Neuronal stem cell (in vitro differentiated cells): ENCODE data around the gene IGFL4.

Experiments
- DNase-seq: peaks from one replicate; pipeline ENCODE4 v3.0.0-alpha.2; 2013; ENCODE audit warnings: low spot score
- H2AFZ ChIP-seq: one replicate; pipeline ENCODE4 v1.6.1; 2013; ENCODE audit warnings: mild to moderate bottlenecking, low read length, inconsistent platforms
- H2AK5ac ChIP-seq: 2 replicates; pipeline ENCODE4 v1.6.1; 2013; ENCODE audit warnings: low read depth, mild to moderate bottlenecking, inconsistent platforms, low read length, moderate library complexity, mixed read lengths
- H2BK120ac ChIP-seq: 2 replicates; pipeline ENCODE4 v1.6.1; 2013; ENCODE audit warnings: low read depth, mild to moderate bottlenecking, inconsistent platforms, low read length, moderate library complexity, mixed read lengths
- H2BK12ac ChIP-seq: one replicate; pipeline ENCODE4 v1.6.1; 2013; ENCODE audit warnings: low read length, inconsistent platforms
- H2BK15ac ChIP-seq: 2 replicates; pipeline ENCODE4 v1.6.1; 2013; ENCODE audit warnings: mild to moderate bottlenecking, low read length, inconsistent platforms, mixed read lengths
- H2BK5ac ChIP-seq: one replicate; pipeline ENCODE4 v1.6.1; 2013; ENCODE audit warnings: inconsistent platforms, mild to moderate bottlenecking, low read length, moderate library complexity
- H3K14ac ChIP-seq: one replicate; pipeline ENCODE4 v1.6.1; 2013; ENCODE audit warnings: low read length, inconsistent platforms
- H3K18ac ChIP-seq: 2 replicates; pipeline ENCODE4 v1.6.1; 2013; ENCODE audit warnings: low read length, inconsistent platforms
- H3K23ac ChIP-seq: 2 replicates; pipeline ENCODE4 v1.6.1; 2013; ENCODE audit warnings: low read depth, mild to moderate bottlenecking, mixed read lengths, low read length, inconsistent platforms; ENCODE audit not compliant: poor library complexity
- H3K27ac ChIP-seq: replicated peaks from 3 replicates; pipeline ENCODE4 v1.5.1; 2013; ENCODE audit warnings: low read length, inconsistent platforms
- H3K27me3 ChIP-seq, 3 experiments: 2 replicates each; pipeline ENCODE4 v1.6.1; 2013; ENCODE audit warnings: low read length in 3 of 3, mild to moderate bottlenecking in 2 of 3, inconsistent platforms in 1 of 3, low read depth in 1 of 3, mixed read lengths in 1 of 3, moderate library complexity in 1 of 3; ENCODE audit not compliant: control insufficient read depth in 3 of 3, insufficient read depth in 3 of 3
- H3K36me3 ChIP-seq, 2 donors: replicated peaks in 1 of 2; 2 replicates each; pipeline ENCODE4 v1.6.1; 2013; ENCODE audit warnings: low read length in 2 of 2; ENCODE audit not compliant: control insufficient read depth in 2 of 2, insufficient read depth in 2 of 2
- H3K4ac ChIP-seq: 2 replicates; pipeline ENCODE4 v1.6.1; 2013; ENCODE audit warnings: inconsistent platforms, mild to moderate bottlenecking, low read length, moderate library complexity
- H3K4me1 ChIP-seq, 2 donors: 1 replicate in 1 of 2; 2 replicates in 1 of 2; pipeline ENCODE4 v1.6.1; 2013; ENCODE audit warnings: low read length in 2 of 2, low read depth in 1 of 2; ENCODE audit not compliant: control insufficient read depth in 2 of 2, insufficient read depth in 1 of 2
- H3K4me2 ChIP-seq: one replicate; pipeline ENCODE4 v1.6.1; 2013; ENCODE audit warnings: mild to moderate bottlenecking, low read length, inconsistent platforms; ENCODE audit not compliant: insufficient read depth, poor library complexity, severe bottlenecking
- H3K4me3 ChIP-seq, 2 donors: 2 replicates each; pipeline ENCODE4 v1.5.1; 2013; ENCODE audit warnings: low read length in 2 of 2, mild to moderate bottlenecking in 2 of 2, inconsistent platforms in 1 of 2, moderate library complexity in 1 of 2
- H3K79me1 ChIP-seq: one replicate; pipeline ENCODE4 v1.6.1; 2013; ENCODE audit warnings: low read depth, mild to moderate bottlenecking, inconsistent platforms, low read length, moderate library complexity
- H3K9ac ChIP-seq: one replicate; pipeline ENCODE4 v1.6.1; 2013; ENCODE audit warnings: mild to moderate bottlenecking, low read depth, low read length, inconsistent platforms; ENCODE audit not compliant: poor library complexity
- H3K9me3 ChIP-seq, 2 donors: replicated peaks in 1 of 2; 2 replicates each; pipeline versions ENCODE3 to v1.6.1; 2013; ENCODE audit warnings: low read length in 2 of 2, mild to moderate bottlenecking in 2 of 2, inconsistent platforms in 1 of 2, low read depth in 1 of 2, mixed read lengths in 1 of 2, moderate library complexity in 1 of 2; ENCODE audit not compliant: control insufficient read depth in 2 of 2, insufficient read depth in 1 of 2
- H4K8ac ChIP-seq: one replicate; pipeline ENCODE4 v1.6.1; 2013; ENCODE audit warnings: low read depth, mild to moderate bottlenecking, inconsistent platforms, low read length, moderate library complexity
- H4K91ac ChIP-seq: one replicate; pipeline ENCODE4 v1.6.1; 2013; ENCODE audit warnings: low read length, low read depth, mild to moderate bottlenecking, inconsistent platforms; ENCODE audit not compliant: poor library complexity
- WGBS, 2 donors: extraction: QIAGEN DNeasy Blood & Tissue Kit; methylation state at CpG; one replicate each; pipeline ENCODE4 v1.1.7; 2013; ENCODE audit warnings: missing lambda C conversion rate in 2 of 2, mixed read lengths in 1 of 2; ENCODE audit not compliant: insufficient read length in 2 of 2, insufficient replicate concordance in 1 of 2; ENCODE audit errors: extremely low coverage in 2 of 2; 5-methylcytosine and 5-hydroxymethylcytosine counted together

The IGFL4 gene

DNA sequence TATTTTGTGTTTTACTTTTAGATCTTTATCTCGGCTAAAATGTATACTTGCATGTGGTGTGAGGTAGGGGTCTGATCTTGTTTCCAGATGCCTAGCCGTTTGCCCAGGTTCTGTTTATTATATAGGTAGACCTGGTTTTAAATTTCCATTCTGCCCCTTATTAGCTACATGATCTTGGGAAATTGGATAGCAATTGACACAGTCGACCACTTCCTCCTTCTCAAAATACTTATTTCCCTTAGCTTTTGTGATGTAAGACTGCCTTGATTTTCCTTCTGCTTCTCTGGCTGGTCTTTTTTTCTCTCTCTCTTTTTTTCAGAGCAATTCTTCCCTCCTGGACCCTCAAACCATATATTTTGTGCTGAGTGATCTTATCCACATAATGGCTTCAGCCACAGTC is 15.0 kb downstream of the IGFL4 start:
- peaks cover 6 to 10% of the 10 kb centered on the region in 2 donors for H3K4me1 ChIP-seq

DNA sequence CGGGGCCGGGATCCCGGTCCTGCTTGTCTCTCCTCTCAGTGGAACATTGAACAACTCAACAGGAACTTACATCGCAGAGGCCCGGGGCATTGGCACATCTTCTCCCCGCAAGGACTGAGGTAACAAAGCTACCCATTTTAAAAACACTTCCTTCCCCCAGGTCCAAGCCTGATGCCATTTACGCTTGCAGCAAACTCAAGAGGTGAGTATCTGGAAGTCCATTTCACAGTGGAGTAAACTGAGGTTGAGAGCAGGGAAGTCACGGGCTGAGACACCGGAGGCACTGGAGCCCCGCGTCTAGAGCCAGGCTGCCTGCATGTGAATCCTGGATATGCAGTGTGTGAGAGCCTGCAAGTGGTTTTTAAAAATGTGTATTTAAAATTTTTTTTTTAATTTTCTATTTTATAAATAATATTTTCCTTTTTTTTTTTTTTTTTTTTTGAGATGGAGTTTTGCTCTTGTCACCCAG is 17.5 kb downstream of the IGFL4 start:
- H4K91ac ChIP-seq = no peak overlapping the region
- no peak overlapping the region for H2BK12ac ChIP-seq
- no peak overlapping the region for H3K27ac ChIP-seq
- no peaks in the 10 kb centered on the region for H3K27me3 ChIP-seq
- H4K8ac ChIP-seq = no peak overlapping the region
- H3K36me3 ChIP-seq = peaks cover 6 to 10% of the 10 kb centered on the region in 2 donors
- no peak for DNase-seq
- no peak overlapping the region for H3K14ac ChIP-seq
- H3K23ac ChIP-seq = no peak overlapping the region
- H2BK120ac ChIP-seq = no peak overlapping the region
- H3K18ac ChIP-seq = peak overlapping the region; percentile 95
- H3K79me1 ChIP-seq = peaks cover 2% of the 10 kb centered on the region
- peaks cover 0 to 5% of the 10 kb centered on the region in 2 donors for H3K4me1 ChIP-seq
- H3K9ac ChIP-seq = no peak overlapping the region
- H3K4me3 ChIP-seq = no peak overlapping the region
- H3K9me3 ChIP-seq = peaks cover 0 to 5% of the 10 kb centered on the region in 2 donors
- no peak overlapping the region for H3K4me2 ChIP-seq
- no peak overlapping the region for H2BK5ac ChIP-seq
- no peak overlapping the region for H2AK5ac ChIP-seq
- H2BK15ac ChIP-seq = no peak overlapping the region
- H2AFZ ChIP-seq = no peak overlapping the region
- no peak overlapping the region for H3K4ac ChIP-seq
- no CpG with 5 or more reads among the region's 11 CpGs for WGBS, 2 donors

More for the DNA sequence above, 15.0 kb downstream of the IGFL4 start:
- H3K79me1 ChIP-seq = peaks cover 2% of the 10 kb centered on the region
- H3K23ac ChIP-seq = no peak overlapping the region
- H2AK5ac ChIP-seq = no peak overlapping the region
- no peak for DNase-seq
- no peak overlapping the region for H3K4me2 ChIP-seq
- no CpG with 5 or more reads among the region's 3 CpGs for WGBS, 2 donors
- H2BK5ac ChIP-seq = no peak overlapping the region
- H2AFZ ChIP-seq = no peak overlapping the region
- H3K27ac ChIP-seq = no peak overlapping the region
- H3K4ac ChIP-seq = no peak overlapping the region
- H3K18ac ChIP-seq = no peak overlapping the region
- no peak overlapping the region for H3K4me3 ChIP-seq
- H2BK120ac ChIP-seq = no peak overlapping the region
- H4K8ac ChIP-seq = no peak overlapping the region
- no peak overlapping the region for H4K91ac ChIP-seq
- no peak overlapping the region for H2BK15ac ChIP-seq
- no peaks in the 10 kb centered on the region for H3K27me3 ChIP-seq
- H3K9me3 ChIP-seq = peaks cover 0 to 5% of the 10 kb centered on the region in 2 donors
- H3K9ac ChIP-seq = no peak overlapping the region
- H3K36me3 ChIP-seq = peaks cover 3 to 7% of the 10 kb centered on the region in 2 donors
- no peak overlapping the region for H2BK12ac ChIP-seq
- no peak overlapping the region for H3K14ac ChIP-seq

DNA sequence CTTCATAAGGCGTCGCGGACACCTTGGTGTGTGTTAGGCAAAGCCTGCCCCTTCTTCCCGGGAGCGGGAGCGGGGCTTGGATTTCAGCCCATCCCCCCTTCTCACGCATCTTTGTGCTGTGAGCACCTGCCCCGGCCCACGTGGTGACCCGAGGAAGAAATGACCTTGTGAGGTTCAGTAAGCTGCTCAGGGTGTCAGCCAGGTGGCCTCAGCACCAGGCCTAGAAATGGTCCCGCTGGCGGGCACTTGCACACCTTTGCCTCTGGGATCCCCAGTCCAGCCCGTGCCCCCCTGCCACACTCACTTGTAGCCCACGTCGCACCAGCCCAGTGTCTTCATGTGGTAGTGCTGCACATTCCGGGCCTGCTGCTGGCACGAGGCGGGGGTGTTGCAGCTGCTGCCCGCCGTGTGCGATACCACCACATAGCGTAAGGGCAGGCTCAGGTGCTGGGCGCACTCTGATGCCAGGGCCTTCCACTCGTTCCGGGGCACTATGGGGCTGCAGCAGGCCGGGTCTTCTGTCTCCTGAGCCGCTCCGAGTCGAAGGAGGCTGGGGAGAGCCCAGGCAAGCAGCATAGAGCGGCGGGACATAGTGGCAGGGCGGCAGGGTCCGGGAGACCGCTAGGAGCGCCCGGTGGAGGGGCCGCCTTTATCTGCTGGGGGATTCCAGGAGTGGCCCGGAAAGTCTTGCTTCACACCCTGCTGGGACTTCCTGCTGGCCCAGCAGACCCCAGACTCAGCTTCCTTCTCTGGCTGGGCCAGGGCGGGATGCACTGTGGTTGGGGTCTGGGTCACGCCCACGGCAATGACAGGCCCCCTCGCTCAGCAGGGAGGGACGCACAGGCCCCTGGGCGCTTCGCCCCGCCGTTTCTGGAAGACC is 18.1 kb downstream of the IGFL4 start, which contains the start of gene PGLYRP1:
TSS of gene PGLYRP1 (minus strand) at position 623 of the 880 bp plus-strand sequence. CDS start at position 591, 32 bp downstream.
- no peaks in the 10 kb centered on the region for H3K27me3 ChIP-seq
- peak within 1 kb of the TSS; percentile 65 for H3K23ac ChIP-seq
- no peak within 1 kb of the TSS for H3K4me2 ChIP-seq
- H3K14ac ChIP-seq = no peak within 1 kb of the TSS
- H2AFZ ChIP-seq = no peak within 1 kb of the TSS
- no peak within 1 kb of the TSS for H2BK120ac ChIP-seq
- no peak within 1 kb of the TSS for H3K27ac ChIP-seq
- DNase-seq = no peak
- H4K8ac ChIP-seq = peak within 1 kb of the TSS; percentile 43
- peak within 1 kb of the TSS; percentile 3 for H2BK5ac ChIP-seq
- peaks cover 0 to 5% of the 10 kb centered on the region in 2 donors for H3K9me3 ChIP-seq
- H3K4me3 ChIP-seq = no peak within 1 kb of the TSS
- H2BK15ac ChIP-seq = no peak within 1 kb of the TSS
- H3K18ac ChIP-seq = peak within 1 kb of the TSS; percentile 95
- peaks cover 2% of the 10 kb centered on the region for H3K79me1 ChIP-seq
- H3K4ac ChIP-seq = peak within 1 kb of the TSS; percentile 84
- no peak within 1 kb of the TSS for H3K9ac ChIP-seq
- H2BK12ac ChIP-seq = peak within 1 kb of the TSS; percentile 41
- peaks cover 0 to 5% of the 10 kb centered on the region in 2 donors for H3K4me1 ChIP-seq
- H4K91ac ChIP-seq = peak within 1 kb of the TSS; percentile 5
- peak within 1 kb of the TSS; percentile 15 for H2AK5ac ChIP-seq
- H3K36me3 ChIP-seq = peaks cover 8 to 16% of the 10 kb centered on the region in 2 donors
- no CpG with 5 or more reads among the region's 47 CpGs for WGBS, 2 donors

DNA sequence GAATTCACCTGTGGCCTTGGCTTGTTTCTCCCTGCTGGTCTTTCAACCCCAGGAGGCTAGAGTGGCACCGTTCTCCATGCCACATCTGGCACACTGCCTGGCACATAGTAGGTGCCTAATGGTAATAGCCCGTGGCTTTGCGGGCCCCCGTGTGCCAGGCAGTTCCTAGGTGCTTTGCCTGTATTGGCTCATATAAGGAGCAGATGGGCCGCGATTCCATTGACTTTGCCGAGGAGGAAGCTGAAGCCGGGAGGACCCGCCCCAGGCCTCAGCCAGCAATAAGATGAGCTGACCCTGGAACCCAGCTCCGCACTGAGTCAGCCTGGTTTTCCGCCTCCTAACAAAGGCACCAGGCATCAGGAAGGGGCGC is 18.8 kb downstream of the IGFL4 start:
- H3K9ac ChIP-seq = no peak overlapping the region
- peaks cover 0 to 5% of the 10 kb centered on the region in 2 donors for H3K4me1 ChIP-seq

More for the DNA sequence above, 18.8 kb downstream of the IGFL4 start:
- H2AFZ ChIP-seq = no peak overlapping the region
- H3K9me3 ChIP-seq = peaks cover 0 to 5% of the 10 kb centered on the region in 2 donors
- H3K27ac ChIP-seq = no peak overlapping the region
- peak overlapping the region; percentile 5 for H4K91ac ChIP-seq
- peaks cover 8 to 19% of the 10 kb centered on the region in 2 donors for H3K36me3 ChIP-seq
- H3K4ac ChIP-seq = no peak overlapping the region
- no peak overlapping the region for H4K8ac ChIP-seq
- H3K27me3 ChIP-seq = no peaks in the 10 kb centered on the region
- no peak overlapping the region for H3K23ac ChIP-seq
- H3K14ac ChIP-seq = no peak overlapping the region
- no peak overlapping the region for H2BK12ac ChIP-seq
- peak overlapping the region; percentile 15 for H2AK5ac ChIP-seq
- H2BK120ac ChIP-seq = no peak overlapping the region
- H2BK5ac ChIP-seq = peak overlapping the region; percentile 3
- peak overlapping the region; percentile 5 for H3K18ac ChIP-seq
- WGBS, 2 donors = no CpG with 5 or more reads among the region's 12 CpGs
- H2BK15ac ChIP-seq = no peak overlapping the region
- no peak overlapping the region for H3K4me2 ChIP-seq
- no peak overlapping the region for H3K4me3 ChIP-seq
- DNase-seq = no peak
- peaks cover 2% of the 10 kb centered on the region for H3K79me1 ChIP-seq
